Nephron progenitor cell (in vitro differentiated cells): ENCODE measurements around the gene ATG10.
"Not testable (repeated sequence)": the region's sequence is repeated elsewhere in the genome, so short reads cannot be mapped to it uniquely, and the experiment has no call there.

Source experiments
- DNase-seq: peaks from one replicate; pipeline ENCODE4 v3.0.0; 2021
- H3K27ac Mint-ChIP-seq: 2 replicates; pipeline ENCODE4 v1.8.0; 2021; ENCODE audit warnings: mild to moderate bottlenecking, moderate library complexity, mixed read lengths
- H3K27me3 Mint-ChIP-seq: 2 replicates; pipeline ENCODE4 v1.8.0; 2021; ENCODE audit warnings: mild to moderate bottlenecking, low read depth, mixed read lengths; ENCODE audit not compliant: poor library complexity
- H3K36me3 Mint-ChIP-seq: 2 replicates; pipeline ENCODE4 v1.8.0; 2021; ENCODE audit warnings: low read depth, mixed read lengths
- H3K4me1 Mint-ChIP-seq: 2 replicates; pipeline ENCODE4 v1.8.0; 2021; ENCODE audit warnings: mixed read lengths
- H3K4me3 Mint-ChIP-seq: 2 replicates; pipeline ENCODE4 v1.8.0; 2021; ENCODE audit warnings: mild to moderate bottlenecking, moderate library complexity, mixed read lengths
- H3K9me3 Mint-ChIP-seq: 2 replicates; pipeline ENCODE4 v1.8.0; 2021; ENCODE audit warnings: mild to moderate bottlenecking, moderate library complexity, mixed read lengths
- CTCF ChIP-seq: fragments of 200-600 bp; sonication (generic); IDR thresholded peaks from 2 replicates; pipeline ENCODE4 v1.5.0; 2021; ENCODE audit warnings: antibody characterized with exemption

ATG10 gene

GRCh38 chr5:82050955-82051354 lies 79.1 kb downstream of the ATG10 start:
- H3K27ac Mint-ChIP-seq, result no peak overlapping the region
- TF ChIP-seq CTCF, result no peak
- no peak overlapping the region for H3K4me3 Mint-ChIP-seq
- H3K36me3 Mint-ChIP-seq, result peaks cover 17% of the 10 kb centered on the region
- H3K9me3 Mint-ChIP-seq, result peaks cover 15% of the 10 kb centered on the region
- no peaks in the 10 kb centered on the region for H3K27me3 Mint-ChIP-seq
- H3K4me1 Mint-ChIP-seq, result peaks cover 22% of the 10 kb centered on the region
- DNase-seq, result no peak

GRCh38 chr5:82054004-82054710 lies 82.3 kb downstream of the ATG10 start:
- TF ChIP-seq CTCF, result no peak
- no peaks in the 10 kb centered on the region for H3K9me3 Mint-ChIP-seq
- H3K4me3 Mint-ChIP-seq, result no peak overlapping the region
- H3K4me1 Mint-ChIP-seq, result peaks cover 19% of the 10 kb centered on the region
- DNase-seq, result no peak
- no peaks in the 10 kb centered on the region for H3K36me3 Mint-ChIP-seq
- no peak overlapping the region for H3K27ac Mint-ChIP-seq
- H3K27me3 Mint-ChIP-seq, result no peaks in the 10 kb centered on the region

GRCh38 chr5:82057051-82057450 lies 85.2 kb downstream of the ATG10 start:
- no peak for TF ChIP-seq CTCF
- Mint-ChIP-seq H3K27ac (no peak overlapping the region), H3K9me3 (no peaks in the 10 kb centered on the region), H3K4me1 (peaks cover 10% of the 10 kb centered on the region), H3K36me3 (no peaks in the 10 kb centered on the region), H3K4me3 (no peak overlapping the region), H3K27me3 (no peaks in the 10 kb centered on the region)
- no peak for DNase-seq

- Mint-ChIP-seq H3K4me1 (peaks cover 9% of the 10 kb centered on the region), H3K4me3 (no peak overlapping the region), H3K36me3 (no peaks in the 10 kb centered on the region), H3K27ac (no peak overlapping the region), H3K9me3 (no peaks in the 10 kb centered on the region), H3K27me3 (no peaks in the 10 kb centered on the region)
- TF ChIP-seq CTCF, result no peak
- DNase-seq, result no peak
These were observed 86.9 kb downstream of the ATG10 start for GRCh38 chr5:82058710-82059109.

GRCh38 chr5:82066791-82067190 lies 95.0 kb downstream of the ATG10 start:
- no peak overlapping the region for H3K4me3 Mint-ChIP-seq
- TF ChIP-seq CTCF, result no peak
- no peaks in the 10 kb centered on the region for H3K4me1 Mint-ChIP-seq
- H3K36me3 Mint-ChIP-seq, result no peaks in the 10 kb centered on the region
- H3K9me3 Mint-ChIP-seq, result no peaks in the 10 kb centered on the region
- no peaks in the 10 kb centered on the region for H3K27me3 Mint-ChIP-seq
- H3K27ac Mint-ChIP-seq, result no peak overlapping the region
- DNase-seq, result no peak

- H3K4me3 Mint-ChIP-seq, H3K36me3 Mint-ChIP-seq, H3K27ac Mint-ChIP-seq, H3K27me3 Mint-ChIP-seq, DNase-seq, H3K4me1 Mint-ChIP-seq, H3K9me3 Mint-ChIP-seq: not testable (repeated sequence)
These were observed 96.2 kb downstream of the ATG10 start for GRCh38 chr5:82068042-82068441.
